NK-92 (cell line): ENCODE data around the gene KPNA3.
"Not testable (repeated sequence)": the region's sequence is repeated elsewhere in the genome, so short reads cannot be mapped to it uniquely, and the experiment has no call there.

Experiments used
- DNase-seq: peaks from one replicate; lab custom pipeline; 2025; ENCODE audit not compliant: unreplicated experiment; lab: John Stamatoyannopoulos, UW

KPNA3 gene

GRCh38 chr13:49754146-49754545, 38.3 kb downstream of the KPNA3 start:
- DNase-seq = no peak

- DNase-seq = no peak
Observed at GRCh38 chr13:49749848-49750247, 42.6 kb downstream of the KPNA3 start.

GRCh38 chr13:49746111-49746510, 46.4 kb downstream of the KPNA3 start:
- no peak for DNase-seq

- no peak for DNase-seq
Observed at GRCh38 chr13:49740870-49741269, 51.6 kb downstream of the KPNA3 start.

- no peak for DNase-seq
Observed at GRCh38 chr13:49739498-49740187, 52.8 kb downstream of the KPNA3 start.

- peak; percentile 3 for DNase-seq
Observed at GRCh38 chr13:49733181-49733951, 59.1 kb downstream of the KPNA3 start.

- no peak for DNase-seq
Observed at GRCh38 chr13:49731766-49732165, 60.7 kb downstream of the KPNA3 start.

GRCh38 chr13:49716615-49717014, 75.9 kb downstream of the KPNA3 start:
- no peak for DNase-seq

- DNase-seq = no peak
Observed at GRCh38 chr13:49714757-49715156, 77.7 kb downstream of the KPNA3 start.

- no peak for DNase-seq
Observed at GRCh38 chr13:49711218-49711863, 81.1 kb downstream of the KPNA3 start.

GRCh38 chr13:49704264-49704663, 88.2 kb downstream of the KPNA3 start:
- DNase-seq = not testable (repeated sequence)

- no peak for DNase-seq
Observed at GRCh38 chr13:49701491-49701890, 91.0 kb downstream of the KPNA3 start.

GRCh38 chr13:49697468-49697867, 95.0 kb downstream of the KPNA3 start:
- no peak for DNase-seq

- DNase-seq = no peak
Observed at GRCh38 chr13:49694446-49694845, 98.0 kb downstream of the KPNA3 start.

GRCh38 chr13:49693877-49694276, 98.6 kb downstream of the KPNA3 start:
- no peak for DNase-seq

GRCh38 chr13:49693191-49693733, 99.2 kb downstream of the KPNA3 start:
- DNase-seq = no peak

- no peak for DNase-seq
Observed at GRCh38 chr13:49690995-49691784, 101.3 kb downstream of the KPNA3 start, which contains the start of gene EBPL. EBPL (minus strand) TSS chr13:49691486; CDS start chr13:49691424, 62 bp downstream.

GRCh38 chr13:49690133-49690994, 102.1 kb downstream of the KPNA3 start:
- no peak for DNase-seq

- no peak for DNase-seq
Observed at GRCh38 chr13:49683489-49683888, 109.0 kb downstream of the KPNA3 start.
